Sigmoid colon (tissue), 7 donors: ENCODE results near the gene KLHL7. TPM values are rescaled to one million over a fixed set of nuclear protein-coding genes. Genes with fewer than 3 reads are reported as not detected.

Experiments
- DNase-seq: peaks from one replicate; pipeline ENCODE4 v3.0.0-alpha.2; 2019
- H3K27ac ChIP-seq, 4 donors: fragments of 200-600 bp; sonication (generic); one replicate each; pipeline ENCODE4 v1.5.1; 2016 to 2019; ENCODE audit warnings: mild to moderate bottlenecking in 1 of 4
- H3K27me3 ChIP-seq, 3 donors: fragments of 200-600 bp; sonication (generic); one replicate each; pipeline ENCODE4 v1.5.1; 2019; ENCODE audit warnings: mild to moderate bottlenecking in 1 of 3
- H3K36me3 ChIP-seq, 4 donors: fragments of 200-600 bp; sonication (generic); one replicate each; pipeline ENCODE4 v1.5.1; 2016 to 2019
- H3K4me1 ChIP-seq, 4 donors: fragments of 200-600 bp; sonication (generic); one replicate each; pipeline ENCODE4 v1.5.1; 2017 to 2019
- H3K4me3 ChIP-seq, 4 donors: fragments of 200-600 bp; sonication (generic); one replicate each; pipeline ENCODE4 v1.5.1; 2017 to 2019; ENCODE audit warnings: mild to moderate bottlenecking in 2 of 4, moderate library complexity in 1 of 4
- H3K9me3 ChIP-seq, 4 donors: fragments of 200-600 bp in 3 of 4; sonication (generic) in 3 of 4; one replicate each; pipeline versions ENCODE4 v1.5.1 to v1.6.1; 2013 to 2019
- EP300 ChIP-seq, 4 donors: sonication (generic); formaldehyde crosslinking; IDR thresholded peaks; one replicate each; pipeline ENCODE4 v1.6.1; 2017; ENCODE audit warnings: antibody characterized with exemption in 4 of 4
- POLR2A ChIP-seq, 2 donors: fragments of 450-650 bp; IDR thresholded peaks; one replicate each; pipeline ENCODE4 v1.6.1; 2016; ENCODE audit warnings: antibody characterized with exemption in 2 of 2, mild to moderate bottlenecking in 2 of 2, moderate library complexity in 2 of 2
- POLR2AphosphoS5 ChIP-seq, 4 donors: sonication (generic); formaldehyde crosslinking; IDR thresholded peaks; one replicate each; pipeline ENCODE4 v1.6.1; 2017; ENCODE audit warnings: antibody characterized with exemption in 4 of 4
- WGBS, 2 donors: extraction: QIAGEN DNeasy Blood & Tissue Kit; methylation state at CpG; one replicate each; pipeline ENCODE4 v1.1.7; 2013; 5-methylcytosine and 5-hydroxymethylcytosine counted together
- intact Hi-C: fragments of 100-400 bp; cut with DNase I; formaldehyde crosslinking; loops from one replicate; pipeline ENCODE4 v1.15.1; 2023
- polyA plus RNA-seq, 3 donors: library from polyadenylated mRNA; stranded (reverse); fragments of 200-250 nt; gene quantifications; one replicate each; pipeline ENCODE4 v1.2.3, GENCODE V29; 2013
- total RNA-seq, 4 donors: library from RNA; depleted of rRNA; stranded (reverse); fragments of >200 nt; gene quantifications; one replicate each; pipeline ENCODE4 v1.1.0, GENCODE V29; 2016
- TF ChIP-seq, protein P1 (sequence below), 4 experiments: fragments of 450-650 bp in 3 of 4; fragments of 200-600 bp in 1 of 4; IDR thresholded peaks; one replicate each; pipeline ENCODE4 v1.5.1; 2016 to 2019; ENCODE audit warnings: antibody characterized with exemption in 4 of 4, mild to moderate bottlenecking in 3 of 4, moderate library complexity in 2 of 4
- donor health status: healthy with polysubstance abuse.
- donor health status: Bipolar disorder and iron deficiency.
- donor health status: healthy.

Gene KLHL7
- total and polyA plus RNA-seq, 7 donors, result 12.5 to 42.5 (median 26.9) TPM

DNA sequence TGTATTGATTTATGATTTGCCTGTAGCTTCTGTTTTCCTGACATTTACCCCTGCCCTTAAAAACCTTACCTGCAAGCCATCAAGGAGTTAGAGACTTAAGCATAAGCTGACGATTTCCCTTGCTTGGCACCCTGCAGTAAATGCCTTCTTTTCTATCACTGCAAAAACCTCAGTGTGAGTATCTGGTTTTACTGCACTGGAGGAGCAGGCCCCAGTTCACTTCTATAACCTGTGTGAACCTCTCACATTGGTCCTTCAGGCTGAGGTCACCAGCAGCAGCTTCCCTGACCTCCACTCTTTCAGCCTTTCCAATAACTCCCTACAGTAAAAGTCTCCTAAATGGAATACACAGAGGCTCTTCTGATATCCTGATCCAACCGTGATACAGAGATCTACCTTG lies 106.8 kb downstream of the KLHL7 start:
- WGBS, 2 donors, result 79 to 88% methylated on average over 2 of the region's 2 CpGs
- H3K4me3 ChIP-seq, result no peak overlapping the region
- no peak overlapping the region for H3K27ac ChIP-seq
- intact Hi-C loops, result no loop called here
- no peaks in the 10 kb centered on the region for H3K9me3 ChIP-seq
- no peak for TF ChIP-seq POLR2AphosphoS5 (IDR thresholded peaks at IDR 0.05)
- TF ChIP-seq, protein P1, sequence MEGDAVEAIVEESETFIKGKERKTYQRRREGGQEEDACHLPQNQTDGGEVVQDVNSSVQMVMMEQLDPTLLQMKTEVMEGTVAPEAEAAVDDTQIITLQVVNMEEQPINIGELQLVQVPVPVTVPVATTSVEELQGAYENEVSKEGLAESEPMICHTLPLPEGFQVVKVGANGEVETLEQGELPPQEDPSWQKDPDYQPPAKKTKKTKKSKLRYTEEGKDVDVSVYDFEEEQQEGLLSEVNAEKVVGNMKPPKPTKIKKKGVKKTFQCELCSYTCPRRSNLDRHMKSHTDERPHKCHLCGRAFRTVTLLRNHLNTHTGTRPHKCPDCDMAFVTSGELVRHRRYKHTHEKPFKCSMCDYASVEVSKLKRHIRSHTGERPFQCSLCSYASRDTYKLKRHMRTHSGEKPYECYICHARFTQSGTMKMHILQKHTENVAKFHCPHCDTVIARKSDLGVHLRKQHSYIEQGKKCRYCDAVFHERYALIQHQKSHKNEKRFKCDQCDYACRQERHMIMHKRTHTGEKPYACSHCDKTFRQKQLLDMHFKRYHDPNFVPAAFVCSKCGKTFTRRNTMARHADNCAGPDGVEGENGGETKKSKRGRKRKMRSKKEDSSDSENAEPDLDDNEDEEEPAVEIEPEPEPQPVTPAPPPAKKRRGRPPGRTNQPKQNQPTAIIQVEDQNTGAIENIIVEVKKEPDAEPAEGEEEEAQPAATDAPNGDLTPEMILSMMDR (IDR thresholded peaks at IDR 0.05), result no peak
- TF ChIP-seq POLR2A (IDR thresholded peaks at IDR 0.05), result no peak
- no peak for TF ChIP-seq EP300 (IDR thresholded peaks at IDR 0.05)
- no peaks in the 10 kb centered on the region for H3K27me3 ChIP-seq
- H3K4me1 ChIP-seq, result no peaks in the 10 kb centered on the region
- H3K36me3 ChIP-seq, result no peaks in the 10 kb centered on the region
- no peak for DNase-seq

DNA sequence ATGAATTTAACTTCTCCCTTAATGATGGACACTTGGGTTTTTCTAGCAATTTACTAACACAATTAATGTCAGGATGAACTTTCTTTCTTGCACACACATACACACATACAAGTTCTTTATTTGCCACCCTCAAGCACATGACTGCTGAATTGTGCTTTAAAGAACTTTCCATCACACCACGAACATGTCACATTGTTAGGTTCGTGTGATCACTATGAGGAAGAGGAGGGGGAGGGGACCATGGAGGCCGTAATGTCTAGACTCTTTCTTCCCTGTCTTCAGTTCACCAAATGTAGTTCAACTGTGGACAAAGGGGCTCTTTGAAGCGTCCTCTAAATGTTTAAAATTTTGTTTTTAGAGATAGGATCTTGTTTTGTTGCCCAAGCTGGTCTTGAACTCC lies 107.3 kb downstream of the KLHL7 start:
- Histone ChIP-seq H3K27me3 (no peaks in the 10 kb centered on the region), H3K9me3 (no peaks in the 10 kb centered on the region), H3K36me3 (no peaks in the 10 kb centered on the region), H3K4me3 (no peak overlapping the region), H3K4me1 (no peaks in the 10 kb centered on the region), H3K27ac (no peak overlapping the region)
- 79 to 84% methylated on average over 4 of the region's 4 CpGs for WGBS, 2 donors
- no peak for DNase-seq
- intact Hi-C loops, result no loop called here
- TF ChIP-seq, protein P1 (IDR thresholded peaks at IDR 0.05), result no peak
- TF ChIP-seq POLR2AphosphoS5 (IDR thresholded peaks at IDR 0.05), result no peak
- TF ChIP-seq EP300 (IDR thresholded peaks at IDR 0.05), result no peak
- TF ChIP-seq POLR2A (IDR thresholded peaks at IDR 0.05), result no peak

DNA sequence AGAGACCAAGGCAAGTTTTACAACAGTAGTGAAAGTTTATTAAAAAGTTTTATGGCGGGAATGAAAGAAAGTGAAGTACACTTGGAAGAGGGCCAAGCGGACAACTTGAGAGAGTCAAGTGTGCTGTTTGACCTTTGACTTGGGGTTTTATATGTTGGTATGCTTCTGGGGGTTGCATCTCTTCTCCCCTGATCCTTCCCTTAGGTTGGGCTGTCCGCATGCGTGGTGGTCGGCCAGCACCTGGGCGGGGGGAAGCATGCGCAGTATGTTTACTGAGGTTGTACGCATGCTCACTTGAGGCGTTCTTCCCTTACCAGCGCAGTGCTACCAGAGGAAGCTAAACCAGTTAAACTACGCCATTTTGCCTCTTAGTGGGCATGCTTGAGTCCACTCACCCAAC lies 108.2 kb downstream of the KLHL7 start:
- intact Hi-C loops, result no loop called here
- Histone ChIP-seq H3K27ac (no peak overlapping the region), H3K36me3 (no peaks in the 10 kb centered on the region), H3K4me3 (no peak overlapping the region), H3K4me1 (no peaks in the 10 kb centered on the region), H3K27me3 (no peaks in the 10 kb centered on the region), H3K9me3 (no peaks in the 10 kb centered on the region)
- WGBS, 2 donors, result 28 to 77% methylated on average over 11 of the region's 11 CpGs
- DNase-seq, result no peak
- no peak for TF ChIP-seq EP300 (IDR thresholded peaks at IDR 0.05)
- no peak for TF ChIP-seq POLR2AphosphoS5 (IDR thresholded peaks at IDR 0.05)
- TF ChIP-seq POLR2A (IDR thresholded peaks at IDR 0.05), result no peak
- TF ChIP-seq, protein P1 (IDR thresholded peaks at IDR 0.05), result no peak

DNA sequence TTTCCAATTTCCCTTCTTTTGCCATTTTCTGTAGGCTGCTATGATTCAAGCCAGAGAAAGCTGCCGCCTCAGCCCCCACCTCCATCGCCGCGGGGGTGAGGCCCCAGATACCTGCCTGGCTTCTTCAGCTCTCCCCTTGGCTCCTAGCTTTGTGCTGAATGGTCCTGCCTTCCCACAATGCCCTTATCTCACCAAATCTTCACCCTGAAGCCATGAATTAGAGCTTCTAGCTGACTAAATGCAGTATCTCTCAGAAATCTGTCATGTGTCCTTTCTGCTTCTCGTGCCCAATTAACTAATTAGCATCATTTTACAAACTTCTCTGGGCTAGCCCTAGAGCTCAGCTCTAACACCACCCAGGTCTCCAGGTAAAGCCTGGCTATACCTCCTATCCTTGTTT lies 108.8 kb downstream of the KLHL7 start:
- Histone ChIP-seq H3K4me1 (no peaks in the 10 kb centered on the region), H3K36me3 (no peaks in the 10 kb centered on the region), H3K4me3 (no peak overlapping the region), H3K9me3 (no peaks in the 10 kb centered on the region), H3K27me3 (no peaks in the 10 kb centered on the region), H3K27ac (no peak overlapping the region)
- intact Hi-C loops, result no loop called here
- 92 to 93% methylated on average over 5 of the region's 5 CpGs for WGBS, 2 donors
- no peak for DNase-seq
- TF ChIP-seq POLR2AphosphoS5 (IDR thresholded peaks at IDR 0.05) (no peak), EP300 (IDR thresholded peaks at IDR 0.05) (no peak), POLR2A (IDR thresholded peaks at IDR 0.05) (no peak)
- TF ChIP-seq, protein P1 (IDR thresholded peaks at IDR 0.05), result no peak

DNA sequence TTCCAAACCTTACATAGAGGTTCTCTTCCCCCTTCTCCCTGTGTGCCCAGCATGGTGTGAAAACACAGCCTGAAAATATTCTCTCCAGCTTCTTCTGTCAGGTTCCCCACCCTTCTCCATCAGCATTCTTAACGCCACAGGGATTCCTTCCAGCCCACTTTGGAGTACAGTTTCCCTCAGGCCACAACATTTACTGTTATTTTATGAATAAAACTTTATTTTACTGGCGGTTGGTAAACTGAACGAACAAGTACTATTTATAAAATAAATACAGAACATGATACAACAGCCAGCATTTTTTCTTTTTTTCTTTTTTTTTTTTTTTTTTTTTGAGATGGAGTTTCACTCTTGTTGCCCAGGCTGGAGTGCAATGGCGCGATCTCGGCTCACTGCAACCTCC lies 109.4 kb downstream of the KLHL7 start:
- no peak for DNase-seq
- Histone ChIP-seq H3K27ac (no peak overlapping the region), H3K9me3 (no peaks in the 10 kb centered on the region), H3K4me3 (no peak overlapping the region), H3K27me3 (no peaks in the 10 kb centered on the region), H3K4me1 (no peaks in the 10 kb centered on the region), H3K36me3 (no peaks in the 10 kb centered on the region)
- TF ChIP-seq, protein P1 (IDR thresholded peaks at IDR 0.05), result no peak
- TF ChIP-seq POLR2A (IDR thresholded peaks at IDR 0.05) (no peak), POLR2AphosphoS5 (IDR thresholded peaks at IDR 0.05) (no peak), EP300 (IDR thresholded peaks at IDR 0.05) (no peak)
- intact Hi-C loops, result no loop called here
- 95 to 96% methylated on average over 3 of the region's 6 CpGs for WGBS, 2 donors
